ENCODE results near the gene PSMG3.

GRCh38 chr7:1584700-1585099, 14.9 kb upstream of the PSMG3 start:
- no peak for TF ChIP-seq CTCF (IDR thresholded peaks at IDR 0.05; ENCODE audit: insufficient read depth, low read length, poor library complexity, severe bottlenecking)
- TF ChIP-seq EZH2phosphoT487 (conservative IDR thresholded peaks at IDR 0.05; ENCODE audit: low read length): no peak
